Panc1 (cell line): Measurements from ENCODE around the gene RNASE9. TPM values are rescaled to one million over a fixed set of nuclear protein-coding genes. Genes with fewer than 3 reads are reported as not detected.

Source experiments
- ATAC-seq: fragments of 200-7000 bp; cut with Tn5 transposase; 2 replicates; pipeline ENCODE4 v1.9.1; 2020; ENCODE audit warnings: mild to moderate bottlenecking, moderate library complexity
- Bru-seq: library from RNA; stranded (reverse); fragments of 400-500 nt; gene quantifications from one replicate; lab custom pipeline; 2021; lab: Mats Ljungman, UMichigan
- BruChase-seq, 2 experiments: library from RNA; stranded (reverse); fragments of 400-500 nt; gene quantifications; one replicate each; lab custom pipeline; 2021; lab: Mats Ljungman, UMichigan
- BruUV-seq: library from RNA; stranded (reverse); fragments of 400-500 nt; replicated peaks from 2 replicates; lab custom pipeline; 2021; lab: Mats Ljungman, UMichigan
- CTCF ChIA-PET: fragments of 300-600 bp; sonication (Branson Sonifier 250); formaldehyde crosslinking; loops from one replicate; lab custom pipeline; 2022; ENCODE audit warnings: antibody characterized with exemption; lab: Charles Lee
- POLR2A ChIA-PET: fragments of 300-600 bp; sonication (Branson Sonifier 250); formaldehyde crosslinking; loops from one replicate; lab custom pipeline; 2022; ENCODE audit warnings: antibody characterized with exemption; lab: Charles Lee
- DNase-seq: peaks from one replicate; pipeline ENCODE4 v3.0.0-alpha.2; 2010; ENCODE audit warnings: low read depth, low spot score
- H3K27ac ChIP-seq: 2 replicates; pipeline ENCODE4 v1.5.1; 2011; ENCODE audit warnings: mild to moderate bottlenecking, low read length, inconsistent platforms
- H3K27me3 ChIP-seq: fragments of 200-500 bp; sonication (Bioruptor generic); 2 replicates; pipeline ENCODE4 v1.6.0; 2014; ENCODE audit warnings: low read length, inconsistent platforms; ENCODE audit not compliant: control insufficient read depth, insufficient read depth
- H3K36me3 ChIP-seq: fragments of 200-500 bp; sonication (Bioruptor generic); 2 replicates; pipeline ENCODE4 v1.5.1; 2014; ENCODE audit warnings: inconsistent platforms, mild to moderate bottlenecking, low read length, moderate library complexity; ENCODE audit not compliant: control insufficient read depth, insufficient read depth
- H3K4me1 ChIP-seq: 2 replicates; pipeline ENCODE4 v1.5.1; 2011; ENCODE audit warnings: inconsistent platforms, mild to moderate bottlenecking, low read length, moderate library complexity; ENCODE audit not compliant: control insufficient read depth, insufficient read depth
- H3K4me3 ChIP-seq, 2 experiments: 2 replicates each; pipeline ENCODE4 v1.5.1; 2011 to 2012; ENCODE audit warnings: low read depth in 2 of 2, low read length in 2 of 2, mild to moderate bottlenecking in 2 of 2, inconsistent platforms in 1 of 2, moderate library complexity in 1 of 2
- H3K9me3 ChIP-seq: fragments of 200-500 bp; sonication (Bioruptor generic); 2 replicates; pipeline ENCODE4 v1.5.1; 2014; ENCODE audit warnings: low read depth, mild to moderate bottlenecking, inconsistent platforms, low read length, moderate library complexity; ENCODE audit not compliant: control insufficient read depth, insufficient read depth
- POLR2AphosphoS5 ChIP-seq: IDR thresholded peaks from 2 replicates; pipeline ENCODE4 v1.6.1; 2012; ENCODE audit warnings: mild to moderate bottlenecking, low read depth, low read length, moderate library complexity
- REST ChIP-seq, 2 experiments: IDR thresholded peaks; 2 replicates each; pipeline ENCODE4 v1.6.1; 2011 to 2012; ENCODE audit warnings: low read depth in 2 of 2, control low read depth in 1 of 2, low read length in 1 of 2, mild to moderate bottlenecking in 1 of 2, moderate library complexity in 1 of 2; ENCODE audit not compliant: insufficient read depth in 1 of 2
- SIN3A ChIP-seq: IDR thresholded peaks from 2 replicates; pipeline ENCODE4 v1.6.1; 2012; ENCODE audit warnings: low read depth, mild to moderate bottlenecking, low read length, moderate library complexity, borderline replicate concordance; ENCODE audit not compliant: insufficient read depth
- TCF7L2 ChIP-seq: IDR thresholded peaks from 2 replicates; pipeline ENCODE4 v1.6.1; 2011; ENCODE audit warnings: mild to moderate bottlenecking, low read depth, low read length, inconsistent platforms
- in situ Hi-C: cut with HindIII; loops from 2 replicates; pipeline ENCODE4 v1.10.0; 2016; ENCODE audit warnings: low sequenced_read_pairs, low pct_unique_long_range_greater_than_20kb
- intact Hi-C: fragments of 100-400 bp; cut with micrococcal nuclease; formaldehyde crosslinking; loops from one replicate; pipeline ENCODE4 v1.10.0; 2022; ENCODE audit not compliant: unreplicated experiment
- long read RNA-seq: library from polyadenylated mRNA; unstranded; transcript quantifications from one replicate; pipeline ENCODE4 v2.0.0, GENCODE V29; 2021; ENCODE audit not compliant: unreplicated experiment
- polyA plus RNA-seq: library from polyadenylated mRNA; unstranded; fragments of >200 nt; gene quantifications from one replicate; pipeline ENCODE4 v1.2.1, GENCODE V29; 2012; ENCODE audit warnings: missing spikeins; ENCODE audit not compliant: insufficient read length
- total RNA-seq: library from RNA; stranded (reverse); gene quantifications from one replicate; pipeline ENCODE4 v1.2.1, GENCODE V29; 2021; ENCODE audit not compliant: unreplicated experiment
- TF ChIP-seq, protein P1 (sequence below): fragments of 450-650 bp; IDR thresholded peaks from 2 replicates; pipeline ENCODE4 v1.5.1; 2017; ENCODE audit warnings: mild to moderate bottlenecking

Gene RNASE9
- total RNA-seq (not detected), Bru-seq, nascent RNA (not detected), BruChase-seq, experiment 1, labeled RNA remaining after a 2-hour chase (not detected), BruChase-seq, experiment 2, labeled RNA remaining after a 6-hour chase (not detected)
- not detected for polyA plus RNA-seq
- long read RNA-seq: 0 reads

GRCh38 chr14:20560961-20561360 lies at the start of gene RNASE9:
RNASE9 (minus strand) TSS chr14:20561047.
- POLR2A ChIA-PET: no interaction called here
- ATAC-seq: no peak

DNA sequence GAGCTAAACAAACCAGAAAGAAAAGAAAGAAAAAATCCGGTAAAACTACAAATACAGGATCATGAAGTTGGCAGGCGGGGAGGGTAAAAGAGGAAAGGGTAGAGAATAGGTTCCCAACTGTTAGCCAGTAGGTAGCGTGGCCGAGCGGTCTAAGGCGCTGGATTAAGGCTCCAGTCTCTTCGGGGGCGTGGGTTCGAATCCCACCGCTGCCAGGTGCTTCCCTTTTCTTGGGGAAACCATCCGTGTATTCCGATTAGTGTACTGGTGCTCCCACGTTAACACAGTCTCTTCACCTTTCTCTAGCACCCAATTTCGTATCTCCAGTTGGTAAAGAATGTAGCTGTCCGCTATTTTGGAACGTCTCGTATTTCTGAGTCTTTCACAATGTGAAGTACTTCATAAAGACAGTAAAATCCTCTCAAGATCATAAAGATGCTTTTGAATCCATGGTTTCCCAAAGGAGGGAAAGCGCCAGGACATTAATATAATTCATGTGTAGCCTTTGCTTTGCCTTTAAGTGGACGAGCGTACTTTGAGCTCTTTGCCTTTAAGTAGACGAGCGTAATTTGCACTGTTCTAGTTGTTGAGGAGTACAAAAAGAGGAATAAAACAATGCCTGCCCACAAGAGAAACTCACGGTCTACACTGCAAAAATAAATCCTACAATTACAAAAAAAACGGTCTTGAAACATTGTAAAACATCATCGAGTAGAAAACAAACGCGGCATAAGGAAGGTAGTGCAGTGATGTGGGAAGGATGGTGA lies 49.3 kb upstream of the RNASE9 start:
- POLR2A ChIA-PET: interaction anchor here (0.6 kb wide), 1 partner anchor 387 kb away, joined by 4 read pairs; no protein-coding TSS in a partner anchor
- Histone ChIP-seq H3K27ac (peak overlapping the region; percentile 61; the same call in 1 of the 2 replicates), H3K36me3 (no peaks in the 10 kb centered on the region), H3K27me3 (no peaks in the 10 kb centered on the region), H3K4me1 (peaks cover 23% of the 10 kb centered on the region), H3K4me3 (peak overlapping the region; percentile 87 to 96), H3K9me3 (no peaks in the 10 kb centered on the region)
- CTCF ChIA-PET: interaction anchor here (1.2 kb wide), 1 partner anchor 74 kb away, joined by 3 read pairs; the partner anchor contains the start of gene RNASE4
- no TSS peak for BruUV-seq
- TF ChIP-seq TCF7L2: no peak
- TF ChIP-seq, protein P1, sequence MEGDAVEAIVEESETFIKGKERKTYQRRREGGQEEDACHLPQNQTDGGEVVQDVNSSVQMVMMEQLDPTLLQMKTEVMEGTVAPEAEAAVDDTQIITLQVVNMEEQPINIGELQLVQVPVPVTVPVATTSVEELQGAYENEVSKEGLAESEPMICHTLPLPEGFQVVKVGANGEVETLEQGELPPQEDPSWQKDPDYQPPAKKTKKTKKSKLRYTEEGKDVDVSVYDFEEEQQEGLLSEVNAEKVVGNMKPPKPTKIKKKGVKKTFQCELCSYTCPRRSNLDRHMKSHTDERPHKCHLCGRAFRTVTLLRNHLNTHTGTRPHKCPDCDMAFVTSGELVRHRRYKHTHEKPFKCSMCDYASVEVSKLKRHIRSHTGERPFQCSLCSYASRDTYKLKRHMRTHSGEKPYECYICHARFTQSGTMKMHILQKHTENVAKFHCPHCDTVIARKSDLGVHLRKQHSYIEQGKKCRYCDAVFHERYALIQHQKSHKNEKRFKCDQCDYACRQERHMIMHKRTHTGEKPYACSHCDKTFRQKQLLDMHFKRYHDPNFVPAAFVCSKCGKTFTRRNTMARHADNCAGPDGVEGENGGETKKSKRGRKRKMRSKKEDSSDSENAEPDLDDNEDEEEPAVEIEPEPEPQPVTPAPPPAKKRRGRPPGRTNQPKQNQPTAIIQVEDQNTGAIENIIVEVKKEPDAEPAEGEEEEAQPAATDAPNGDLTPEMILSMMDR: no peak
- TF ChIP-seq POLR2AphosphoS5: no peak
- ATAC-seq: peak; percentile 73
- intact Hi-C loops: loop anchor here (5.0 to 10.0 kb wide), 2 partner anchors 72 to 245 kb away; partner anchors contain the start of gene RNASE4
- in situ Hi-C loops: no loop called here
- DNase-seq: peak; percentile 72

More at GRCh38 chr14:20560961-20561360, at the start of gene RNASE9:
- Histone ChIP-seq H3K4me1 (no peaks in the 10 kb centered on the region), H3K9me3 (no peaks in the 10 kb centered on the region), H3K36me3 (no peaks in the 10 kb centered on the region), H3K27ac (no peak within 1 kb of the TSS), H3K4me3 (no peak within 1 kb of the TSS), H3K27me3 (no peaks in the 10 kb centered on the region)
- TF ChIP-seq, protein P1: no peak
- no peak for TF ChIP-seq SIN3A
- no peak for TF ChIP-seq TCF7L2
- no peak for TF ChIP-seq POLR2AphosphoS5
- TF ChIP-seq REST (IDR thresholded peaks at IDR 0.05; ENCODE audit: insufficient read depth in 1 of 2, low read depth in 2 of 2, low read length in 1 of 2): no peak
- no TSS peak for BruUV-seq
- intact Hi-C loops (no loop called here), in situ Hi-C loops (no loop called here)
- CTCF ChIA-PET: no interaction called here
- DNase-seq: no peak
